ENCODE data around the gene MROH8.
A peak's percentile ranks its signal among the peaks of the same experiment; 100 is the strongest.

The MROH8 gene

GRCh38 chr20:37198932-37199660, 19.7 kb upstream of the MROH8 start:
- DNase-seq (no peak), ATAC-seq (no peak)

GRCh38 chr20:37194621-37195417, 15.5 kb upstream of the MROH8 start:
- no peak for DNase-seq
- no peak for ATAC-seq

- ATAC-seq, result no peak
Measured at GRCh38 chr20:37193821-37194220, 14.5 kb upstream of the MROH8 start.

GRCh38 chr20:37193226-37193625, 13.9 kb upstream of the MROH8 start:
- ATAC-seq, result no peak
- no peak for DNase-seq

More at GRCh38 chr20:37193821-37194220, 14.5 kb upstream of the MROH8 start:
- no peak for DNase-seq

- ATAC-seq (peak; percentile 73), DNase-seq (peak; percentile 74)
Measured at GRCh38 chr20:37192137-37192854, 12.9 kb upstream of the MROH8 start.

- ATAC-seq, result no peak
Measured at GRCh38 chr20:37190354-37191112, 11.2 kb upstream of the MROH8 start.

GRCh38 chr20:37189416-37190016, 10.2 kb upstream of the MROH8 start:
- DNase-seq (no peak), ATAC-seq (peak; percentile 14)

More at GRCh38 chr20:37190354-37191112, 11.2 kb upstream of the MROH8 start:
- DNase-seq, result no peak

GRCh38 chr20:37188787-37189186, 9.4 kb upstream of the MROH8 start:
- no peak for DNase-seq
- no peak for ATAC-seq

GRCh38 chr20:37185686-37186085, 6.3 kb upstream of the MROH8 start:
- no peak for DNase-seq
- ATAC-seq, result peak; percentile 17

GRCh38 chr20:37179683-37180524, 556 bp upstream of the MROH8 start:
- no peak for DNase-seq

GRCh38 chr20:37172836-37173235, 6.5 kb downstream of the MROH8 start:
- DNase-seq, result no peak
- no peak for ATAC-seq

More at GRCh38 chr20:37179683-37180524, 556 bp upstream of the MROH8 start:
- no peak for ATAC-seq

- DNase-seq (no peak), ATAC-seq (no peak)
Measured at GRCh38 chr20:37166867-37167266, 12.5 kb downstream of the MROH8 start.

- no peak for ATAC-seq
- DNase-seq, result no peak
Measured at GRCh38 chr20:37165031-37165430, 14.3 kb downstream of the MROH8 start.

- no peak for ATAC-seq
- no peak for DNase-seq
Measured at GRCh38 chr20:37163832-37164554, 15.4 kb downstream of the MROH8 start.

GRCh38 chr20:37162646-37163045, 16.7 kb downstream of the MROH8 start:
- DNase-seq (no peak), ATAC-seq (no peak)

GRCh38 chr20:37161830-37162549, 17.4 kb downstream of the MROH8 start:
- ATAC-seq, result no peak
- no peak for DNase-seq

GRCh38 chr20:37160683-37161082, 18.7 kb downstream of the MROH8 start:
- DNase-seq (no peak), ATAC-seq (no peak)

GRCh38 chr20:37158248-37158647, 21.1 kb downstream of the MROH8 start:
- DNase-seq, result no peak
- ATAC-seq, result no peak

GRCh38 chr20:37155987-37156386, 23.4 kb downstream of the MROH8 start:
- ATAC-seq, result no peak

More at GRCh38 chr20:37155987-37156386, 23.4 kb downstream of the MROH8 start:
- DNase-seq, result no peak

Measured in stimulated activated naive CD8-positive, alpha-beta T cell treated with anti-CD3 and anti-CD28 coated beads, Interleukin-15, Interleukin-2, amounts not matched to agents 100 U/mL and 50 U/mL, for 24 hours (primary cell).